ENCODE measurements around the gene ERCC4.
A peak's percentile ranks its signal among the peaks of the same experiment; 100 is the strongest.

DNA sequence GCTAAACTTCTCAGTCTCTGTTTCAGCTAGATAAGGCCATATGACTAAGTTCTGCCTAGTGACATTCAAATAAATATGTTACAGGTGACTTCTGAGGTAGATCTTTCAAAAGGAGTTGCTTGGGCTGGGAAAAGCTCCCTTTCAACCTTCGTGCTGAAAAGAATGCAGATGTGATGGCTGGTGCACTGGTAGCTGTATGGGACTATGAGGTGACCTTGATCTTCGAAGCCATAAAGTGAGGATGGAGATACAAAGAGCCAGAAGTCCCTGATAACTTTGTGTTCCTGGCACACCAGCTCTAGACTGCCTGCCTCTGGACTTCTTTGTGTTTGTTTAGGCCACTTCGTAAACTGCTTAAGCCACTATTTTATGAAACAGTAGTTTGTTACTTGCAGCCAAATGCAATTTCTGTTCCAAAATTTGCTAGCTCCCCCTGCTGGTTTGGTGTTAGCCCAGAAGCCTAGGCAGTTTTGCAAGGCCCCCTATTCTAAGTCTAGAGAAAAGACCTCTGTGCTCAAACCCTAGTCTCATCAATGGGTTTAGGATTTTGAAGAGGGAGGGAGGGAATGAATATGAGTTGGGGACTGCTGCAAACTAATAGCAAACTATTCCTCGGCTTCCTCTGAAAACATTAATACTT lies 23.3 kb upstream of the ERCC4 start:
- TF ChIP-seq, protein P1, sequence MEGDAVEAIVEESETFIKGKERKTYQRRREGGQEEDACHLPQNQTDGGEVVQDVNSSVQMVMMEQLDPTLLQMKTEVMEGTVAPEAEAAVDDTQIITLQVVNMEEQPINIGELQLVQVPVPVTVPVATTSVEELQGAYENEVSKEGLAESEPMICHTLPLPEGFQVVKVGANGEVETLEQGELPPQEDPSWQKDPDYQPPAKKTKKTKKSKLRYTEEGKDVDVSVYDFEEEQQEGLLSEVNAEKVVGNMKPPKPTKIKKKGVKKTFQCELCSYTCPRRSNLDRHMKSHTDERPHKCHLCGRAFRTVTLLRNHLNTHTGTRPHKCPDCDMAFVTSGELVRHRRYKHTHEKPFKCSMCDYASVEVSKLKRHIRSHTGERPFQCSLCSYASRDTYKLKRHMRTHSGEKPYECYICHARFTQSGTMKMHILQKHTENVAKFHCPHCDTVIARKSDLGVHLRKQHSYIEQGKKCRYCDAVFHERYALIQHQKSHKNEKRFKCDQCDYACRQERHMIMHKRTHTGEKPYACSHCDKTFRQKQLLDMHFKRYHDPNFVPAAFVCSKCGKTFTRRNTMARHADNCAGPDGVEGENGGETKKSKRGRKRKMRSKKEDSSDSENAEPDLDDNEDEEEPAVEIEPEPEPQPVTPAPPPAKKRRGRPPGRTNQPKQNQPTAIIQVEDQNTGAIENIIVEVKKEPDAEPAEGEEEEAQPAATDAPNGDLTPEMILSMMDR (IDR thresholded peaks at IDR 0.05), result peak; percentile 30
- no peak for TF ChIP-seq EZH2 (IDR thresholded peaks at IDR 0.05)
- TF ChIP-seq EZH2phosphoT487 (IDR thresholded peaks at IDR 0.05), result no peak

Data from neural progenitor cell (in vitro differentiated cells).